NCI-H2029 treated with DMSO at 0.1 percent for 48 hours (cell line): ENCODE measurements around the gene BIN1.

Experiments used
- DNase-seq: peaks from one replicate; lab custom pipeline; 2025; lab: John Stamatoyannopoulos, UW

The BIN1 gene

GRCh38 chr2:127074936-127075335 is 32.0 kb downstream of the BIN1 start:
- DNase-seq: no peak

GRCh38 chr2:127074358-127074757 is 32.6 kb downstream of the BIN1 start:
- DNase-seq: no peak

GRCh38 chr2:127072970-127073369 is 34.0 kb downstream of the BIN1 start:
- DNase-seq: no peak

- DNase-seq: no peak
Observed at GRCh38 chr2:127072396-127072795, 34.6 kb downstream of the BIN1 start.

GRCh38 chr2:127071901-127072328 is 35.0 kb downstream of the BIN1 start:
- DNase-seq: no peak

GRCh38 chr2:127070221-127070620 is 36.7 kb downstream of the BIN1 start:
- DNase-seq: no peak

GRCh38 chr2:127069536-127069935 is 37.4 kb downstream of the BIN1 start:
- no peak for DNase-seq

- DNase-seq: no peak
Observed at GRCh38 chr2:127069003-127069402, 38.0 kb downstream of the BIN1 start.

- no peak for DNase-seq
Observed at GRCh38 chr2:127068351-127068741, 38.6 kb downstream of the BIN1 start.

GRCh38 chr2:127067620-127068350 is 39.2 kb downstream of the BIN1 start:
- DNase-seq: no peak

- no peak for DNase-seq
Observed at GRCh38 chr2:127066942-127067341, 40.0 kb downstream of the BIN1 start.

GRCh38 chr2:127065940-127066318 is 41.0 kb downstream of the BIN1 start:
- no peak for DNase-seq

GRCh38 chr2:127065299-127065939 is 41.5 kb downstream of the BIN1 start:
- DNase-seq: no peak

GRCh38 chr2:127064642-127065250 is 42.2 kb downstream of the BIN1 start:
- no peak for DNase-seq

GRCh38 chr2:127063701-127064590 is 43.0 kb downstream of the BIN1 start:
- DNase-seq: no peak

GRCh38 chr2:127061375-127062273 is 45.3 kb downstream of the BIN1 start:
- no peak for DNase-seq

- DNase-seq: no peak
Observed at GRCh38 chr2:127060264-127060945, 46.5 kb downstream of the BIN1 start.

GRCh38 chr2:127059559-127059958 is 47.4 kb downstream of the BIN1 start:
- no peak for DNase-seq

GRCh38 chr2:127058954-127059252 is 48.1 kb downstream of the BIN1 start:
- DNase-seq: no peak

GRCh38 chr2:127058246-127058953 is 48.6 kb downstream of the BIN1 start:
- no peak for DNase-seq
